K562 (cell line): ENCODE measurements around the gene HSPA1B. TPM values are rescaled to one million over a fixed set of nuclear protein-coding genes. Genes with fewer than 3 reads are reported as not detected.
A peak's percentile ranks its signal among the peaks of the same experiment; 100 is the strongest.
"Not testable (repeated sequence)": the region's sequence is repeated elsewhere in the genome, so short reads cannot be mapped to it uniquely, and the experiment has no call there.

ENCODE experiments used
- ATAC-seq: fragments of 200-7000 bp; cut with Tn5 transposase; 3 replicates; pipeline ENCODE4 v1.9.1; 2020; ENCODE audit warnings: moderate library complexity
- BruUV-seq: library from RNA; stranded (reverse); fragments of 400-500 nt; replicated peaks from 2 replicates; lab custom pipeline; 2021; lab: Mats Ljungman, UMichigan
- CTCF ChIA-PET: fragments of 300-600 bp; formaldehyde crosslinking; extraction: SDS; loops from one replicate; lab custom pipeline; 2021; ENCODE audit warnings: low intra/inter-chr PET ratio; lab: Yijun Ruan, JAX
- POLR2A ChIA-PET: fragments of 300-600, 350-650 bp; sonication (Branson Sonifier 250); formaldehyde crosslinking; extraction: SDS; loops from one replicate; lab custom pipeline; 2021; ENCODE audit warnings: antibody characterized with exemption, inconsistent platforms; lab: Yijun Ruan, JAX
- DNase-seq, 4 experiments: peaks; one replicate each; pipeline versions ENCODE4 v3.0.0 to v3.0.0-alpha.2; 2011 to 2018; ENCODE audit warnings: low spot score in 3 of 4, mixed read lengths in 3 of 4; ENCODE audit errors: extremely low read depth in 1 of 4
- FAIRE-seq: peaks from 2 replicates; lab custom pipeline; 2011; peaks lifted over from hg19 to GRCh38; lab: Jason Lieb, UNC
- H2AFZ ChIP-seq: 2 replicates; pipeline ENCODE4 v1.6.0; 2011; ENCODE audit warnings: low read depth, low read length, control low read depth, inconsistent platforms
- H3K27ac ChIP-seq: fragments of 200-600 bp; 3 replicates; pipeline ENCODE4 v1.8.0; 2011; ENCODE audit warnings: low read depth, mild to moderate bottlenecking, control low read depth, inconsistent platforms, low read length, moderate library complexity, mixed read lengths; ENCODE audit errors: extremely low read depth
- H3K27me3 ChIP-seq, 2 experiments: fragments of 300-600 bp in 1 of 2; 2 replicates in 1 of 2; 3 replicates in 1 of 2; pipeline versions ENCODE4 v1.6.0 to v1.8.0; 2011; ENCODE audit warnings: inconsistent platforms in 2 of 2, low read length in 2 of 2, mild to moderate bottlenecking in 1 of 2, mixed read lengths in 1 of 2, moderate library complexity in 1 of 2; ENCODE audit not compliant: control insufficient read depth in 2 of 2, insufficient read depth in 2 of 2
- H3K36me3 ChIP-seq: fragments of 300-600 bp; 3 replicates; pipeline ENCODE4 v1.8.0; 2011; ENCODE audit warnings: mild to moderate bottlenecking, low read length, inconsistent platforms; ENCODE audit not compliant: control insufficient read depth, insufficient read depth
- H3K4me1 ChIP-seq, 2 experiments: fragments of 200-600 bp in 1 of 2; replicated peaks in 1 of 2; 2 replicates in 1 of 2; 3 replicates in 1 of 2; pipeline versions ENCODE4 v1.5.1 to v1.8.0; 2011; ENCODE audit warnings: inconsistent platforms in 2 of 2, low read length in 2 of 2, mild to moderate bottlenecking in 1 of 2, mixed read lengths in 1 of 2, moderate library complexity in 1 of 2; ENCODE audit not compliant: control insufficient read depth in 2 of 2, insufficient read depth in 2 of 2
- H3K4me2 ChIP-seq: 2 replicates; pipeline ENCODE4 v1.6.1; 2011; ENCODE audit warnings: low read length, control low read depth, inconsistent platforms, mixed read lengths; ENCODE audit not compliant: insufficient read depth
- H3K4me3 ChIP-seq: fragments of 200-600 bp; sonication (generic), shearing (Covaris generic); 2 replicates; pipeline ENCODE4 v1.5.1; 2016; ENCODE audit warnings: control low read depth, inconsistent platforms
- H3K79me2 ChIP-seq: fragments of 200-600 bp; 3 replicates; pipeline ENCODE4 v1.8.0; 2011; ENCODE audit warnings: low read length, inconsistent platforms; ENCODE audit not compliant: control insufficient read depth, insufficient read depth
- H3K9ac ChIP-seq, 2 experiments: 2 replicates each; pipeline versions ENCODE4 v1.6.0 to v1.6.1; 2011; ENCODE audit warnings: low read depth in 2 of 2, low read length in 2 of 2, control low read depth in 1 of 2, inconsistent platforms in 1 of 2, mild to moderate bottlenecking in 1 of 2, mixed read lengths in 1 of 2; ENCODE audit not compliant: insufficient read depth in 1 of 2
- H3K9me1 ChIP-seq: one replicate; pipeline ENCODE4 v1.6.0; 2011; ENCODE audit warnings: inconsistent platforms, mild to moderate bottlenecking, low read length, moderate library complexity; ENCODE audit not compliant: control insufficient read depth, insufficient read depth
- H3K9me3 ChIP-seq: replicated peaks from 2 replicates; pipeline ENCODE4 v1.5.1; 2011; ENCODE audit warnings: low read depth, low read length, inconsistent platforms; ENCODE audit not compliant: control insufficient read depth, insufficient read depth
- H4K20me1 ChIP-seq: replicated peaks from 2 replicates; pipeline ENCODE4 v1.6.1; 2011; ENCODE audit warnings: low read length, inconsistent platforms, mixed read lengths; ENCODE audit not compliant: control insufficient read depth, insufficient read depth
- BACH1 ChIP-seq: fragments of 200-800 bp; sonication (Bioruptor generic); IDR thresholded peaks from 2 replicates; pipeline ENCODE4 v1.6.1; 2016; ENCODE audit warnings: missing genetic modification characterization, missing compliant biosample characterization
- CCNT2 ChIP-seq: IDR thresholded peaks from 2 replicates; pipeline ENCODE4 v1.6.1; 2011; ENCODE audit warnings: borderline replicate concordance, low read depth, mild to moderate bottlenecking, moderate library complexity, mixed read lengths, low read length; ENCODE audit not compliant: insufficient read length; ENCODE audit errors: extremely low read depth
- FOXA3 ChIP-seq, 2 experiments: fragments of 450-650 bp in 1 of 2; sonication (generic) in 1 of 2; formaldehyde crosslinking; IDR thresholded peaks in 1 of 2; conservative IDR thresholded peaks in 1 of 2; 2 replicates each; pipeline versions ENCODE4 v1.4.0 to v1.8.0; 2020 to 2022; ENCODE audit warnings: mild to moderate bottlenecking in 2 of 2, missing genetic modification reagents in 1 of 2
- FOXP1 ChIP-seq: sonication (generic); formaldehyde crosslinking; IDR thresholded peaks from 2 replicates; pipeline ENCODE4 v1.8.0; 2022; ENCODE audit warnings: mild to moderate bottlenecking, missing genetic modification reagents
- TRIM25 ChIP-seq: fragments of 450-650 bp; IDR thresholded peaks from 2 replicates; pipeline ENCODE4 v1.7.0; 2016; ENCODE audit warnings: borderline replicate concordance
- ZNF395 ChIP-seq: fragments of 200-800 bp; sonication (Bioruptor generic); IDR thresholded peaks from 2 replicates; pipeline ENCODE4 v1.6.1; 2017; ENCODE audit warnings: missing genetic modification characterization, missing compliant biosample characterization
- WGBS: fragments of 100-300 bp; shearing (Covaris generic); methylation state at CpG from one replicate; pipeline ENCODE4 v1.1.6; 2016; ENCODE audit warnings: low coverage, mixed read lengths; ENCODE audit not compliant: insufficient coverage; ENCODE audit errors: missing lambda C conversion rate; 5-methylcytosine and 5-hydroxymethylcytosine counted together
- in situ Hi-C: fragments of 300-500 bp; cut with MboI; formaldehyde crosslinking; loops from 4 replicates; pipeline ENCODE4 v1.15.0; 2018; ENCODE audit warnings: inconsistent platforms, mixed read lengths
- intact Hi-C: fragments of 100-400 bp; cut with micrococcal nuclease; formaldehyde crosslinking; loops from 2 replicates; pipeline ENCODE4 v1.14.2; 2022
- polyA plus RNA-seq, 8 experiments: library from polyadenylated mRNA; depleted of rRNA in 4 of 8; stranded (reverse) in 5 of 8; unstranded in 3 of 8; fragments of >200 nt; fragmentation: Nextera tagmentation in 2 of 8; fragmentation: Illumina TruSeq in 1 of 8; extraction: Ambion mirVana in 2 of 8; extraction: Trizol in 1 of 8; gene quantifications; 2 replicates each; pipeline versions ENCODE4 v1.2.1 to v1.2.3, GENCODE V29; 2011 to 2014; ENCODE audit warnings: inconsistent platforms in 1 of 8, missing spikeins in 1 of 8
- total RNA-seq, 7 experiments: library from RNA; depleted of rRNA in 6 of 7; stranded (reverse); fragments of >200 nt in 6 of 7; fragmentation: Illumina TruSeq in 2 of 7; extraction: Trizol in 2 of 7; gene quantifications; 2 replicates each; pipeline versions ENCODE4 v1.2.1 to v1.2.3, GENCODE V29; 2011 to 2021; ENCODE audit warnings: low replicate concordance in 1 of 7

Gene HSPA1B
- total and polyA plus RNA-seq, 9 of the 15 experiments (the other 6 are each of a cell fraction or from before 2014, with no cell fraction given), result 0.27 to 227 (median 51.2) TPM

GRCh38 chr6:31793927-31794245, 33.7 kb upstream of the HSPA1B start:
- H3K9me1 ChIP-seq, BruUV-seq, FAIRE-seq, H3K9me3 ChIP-seq, ATAC-seq, H3K27me3 ChIP-seq, H2AFZ ChIP-seq, H4K20me1 ChIP-seq, DNase-seq, in situ Hi-C loops: not testable (repeated sequence)
- POLR2A ChIA-PET, result interaction anchor here (0.6 to 3.7 kb wide), 3 partner anchors 20 to 337 kb away, joined by 3 to 40 read pairs (median 4); partner anchors contain the start of genes HSPA1A and HSPA1L
- Histone ChIP-seq H3K79me2 (peaks cover 59% of the 10 kb centered on the region), H3K4me3 (peak overlapping the region; percentile 61), H3K27ac (peak overlapping the region; percentile 97), H3K4me1 (peaks cover 17 to 44% of the 10 kb centered on the region in 2 experiments), H3K36me3 (peaks cover 71% of the 10 kb centered on the region), H3K9ac (peak overlapping the region; percentile 16 to 93; a peak in 3 of 4 replicates), H3K4me2 (peak overlapping the region; percentile 98)
- WGBS, result 28% methylated on average over 6 of the region's 6 CpGs
- intact Hi-C loops, result loop anchor here (2.0 kb wide), 3 partner anchors 17 to 59 kb away; partner anchors contain the start of genes HSPA1A, HSPA1L and VWA7
- CTCF ChIA-PET, result interaction anchor here (0.6 to 0.8 kb wide), 2 partner anchors 92 to 95 kb away, joined by 3 read pairs; no protein-coding TSS in a partner anchor
- TF ChIP-seq FOXA3 (CRISPR knock-in tag; conservative IDR thresholded peaks at IDR 0.05 in 1 of 2, IDR thresholded peaks at IDR 0.05 in 1 of 2), result peak in 1 of 2 experiments; percentile 57; a peak in 1 of 4 replicates
- 0 out of 2 replicates have a peak, but pooled peaks have one; percentile 56 for TF ChIP-seq TRIM25
- peak; percentile 28 for TF ChIP-seq CCNT2
- 0 out of 2 replicates have a peak, but pooled peaks have one; percentile 44 for TF ChIP-seq ZNF395 (CRISPR knock-in tag)
- TF ChIP-seq BACH1, result 0 out of 2 replicates have a peak, but pooled peaks have one; percentile 3
- 0 out of 2 replicates have a peak, but pooled peaks have one; percentile 46 for TF ChIP-seq FOXP1 (CRISPR knock-in tag)
